ENCODE results near the gene BCAS3.
"Not testable (repeated sequence)": the region's sequence is repeated elsewhere in the genome, so short reads cannot be mapped to it uniquely, and the experiment has no call there.

Gene BCAS3

DNA sequence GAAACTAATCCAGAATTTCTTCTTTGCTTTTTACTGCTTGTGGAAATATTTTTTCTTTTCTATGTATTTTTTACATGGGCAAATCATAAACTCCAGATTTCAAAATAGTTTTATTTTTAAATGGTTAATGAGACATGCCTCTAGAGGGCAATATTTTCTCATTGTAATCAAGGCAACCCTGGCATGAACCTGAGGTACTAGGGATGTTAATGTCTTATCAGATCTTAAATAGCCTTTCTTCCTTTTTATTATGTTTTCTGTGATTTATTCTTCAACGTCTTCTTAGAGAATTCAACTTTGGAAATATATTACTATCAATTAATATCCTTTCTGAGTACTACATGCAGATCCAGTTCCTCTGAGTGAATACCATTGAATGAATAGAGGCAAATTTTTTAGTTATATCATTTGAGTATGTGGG, 324.7 kb downstream of the BCAS3 start:
- no peak for DNase-seq (ENCODE audit: low read depth)

DNA sequence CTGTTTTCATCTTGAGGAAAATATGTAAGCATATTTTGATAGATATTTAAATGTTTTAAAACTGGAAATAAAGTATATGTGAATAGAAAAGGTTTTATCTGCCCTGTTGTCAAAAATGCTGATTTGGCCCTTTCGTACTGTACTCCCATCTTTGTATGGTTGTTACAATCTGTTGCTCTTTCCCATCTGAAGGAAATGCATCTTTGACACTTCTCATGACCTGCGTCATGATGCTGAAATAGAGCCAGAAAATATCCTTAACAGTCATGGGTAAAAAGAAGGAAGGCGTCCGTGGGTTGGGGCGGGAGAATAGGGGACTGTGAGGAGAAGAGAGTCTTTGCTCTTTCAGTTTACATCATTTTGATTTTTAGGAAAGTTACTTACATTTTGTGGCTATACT, 327.7 kb downstream of the BCAS3 start:
- no peak for DNase-seq (ENCODE audit: low read depth)

DNA sequence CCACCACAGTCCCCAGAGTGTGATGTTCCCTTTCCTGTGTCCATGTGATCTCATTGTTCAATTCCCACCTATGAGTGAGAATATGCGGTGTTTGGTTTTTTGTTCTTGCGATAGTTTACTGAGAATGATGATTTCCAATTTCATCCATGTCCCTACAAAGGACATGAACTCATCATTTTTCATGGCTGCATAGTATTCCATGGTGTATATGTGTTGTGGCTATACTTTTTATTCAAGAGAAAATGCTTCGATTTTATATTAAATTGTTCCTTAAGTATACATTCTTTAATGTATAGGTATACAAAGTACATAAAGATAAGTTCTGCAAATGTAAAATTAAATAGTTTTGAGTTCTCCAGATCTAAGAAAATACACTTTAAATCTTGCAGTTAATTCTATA, 328.3 kb downstream of the BCAS3 start:
- not testable (repeated sequence) for DNase-seq (ENCODE audit: low read depth)

DNA sequence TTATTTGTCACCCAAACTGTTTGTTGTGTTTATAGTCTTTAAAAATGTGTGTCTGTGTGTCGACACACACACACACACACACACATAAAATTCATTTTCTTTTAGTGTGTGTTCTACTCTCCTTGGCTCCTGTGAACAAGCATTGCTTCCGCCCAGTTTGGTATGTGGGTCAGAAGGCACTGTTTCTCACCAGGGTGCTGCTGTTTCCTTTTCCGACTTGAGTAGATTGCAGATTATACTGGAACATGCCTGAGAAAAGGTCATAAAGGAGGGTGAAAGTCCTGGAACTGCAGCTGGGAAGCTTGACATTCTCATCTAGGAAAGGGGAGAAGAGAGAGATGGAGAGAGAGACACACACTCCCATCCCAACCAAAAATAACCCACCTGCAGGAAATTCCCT, 330.3 kb downstream of the BCAS3 start:
- DNase-seq (ENCODE audit: low read depth) = no peak

DNA sequence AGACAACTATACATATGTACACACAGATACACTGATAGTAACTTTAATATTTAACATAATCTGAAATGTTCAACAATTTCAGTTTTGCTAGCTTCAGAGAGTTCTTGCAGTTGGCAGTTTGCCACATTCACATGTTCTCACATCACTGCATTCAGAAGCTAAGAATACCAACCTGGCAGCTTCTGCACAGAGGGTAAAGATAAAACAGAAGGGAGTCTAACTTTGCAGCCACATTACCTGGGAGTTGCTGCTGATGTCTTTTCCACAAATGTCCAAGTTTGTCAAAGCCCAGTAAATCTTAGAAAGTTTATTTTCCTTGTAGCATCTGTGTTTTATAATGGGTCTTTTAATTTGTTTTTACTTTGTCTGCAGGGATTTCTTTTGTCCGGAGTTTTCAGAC, 332.0 kb downstream of the BCAS3 start:
- no peak for DNase-seq (ENCODE audit: low read depth)

DNA sequence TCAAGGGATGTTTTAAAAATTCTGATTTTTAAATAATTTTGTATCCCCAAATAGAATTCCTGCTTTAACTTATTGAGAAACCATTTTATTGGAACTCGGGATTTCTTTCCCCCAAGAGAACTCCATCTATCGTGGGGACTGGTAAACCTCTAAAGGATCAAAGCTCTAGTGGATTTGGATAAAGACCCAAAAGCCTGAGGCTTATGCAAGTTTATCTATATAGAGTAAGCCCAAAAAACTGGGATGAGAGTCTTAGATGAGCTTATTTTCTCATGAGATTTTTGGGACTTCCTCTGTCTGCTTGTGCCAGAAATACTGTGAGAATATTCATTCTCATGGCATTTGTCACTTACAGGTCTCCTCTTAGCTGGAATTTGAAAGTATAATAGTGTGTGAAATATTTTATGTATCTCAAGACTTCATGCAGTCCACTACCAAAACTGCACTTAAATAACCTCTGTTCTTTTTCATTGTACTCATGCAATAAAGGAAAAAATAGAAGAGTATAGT, 333.1 kb downstream of the BCAS3 start:
- no peak for DNase-seq (ENCODE audit: low read depth)

DNA sequence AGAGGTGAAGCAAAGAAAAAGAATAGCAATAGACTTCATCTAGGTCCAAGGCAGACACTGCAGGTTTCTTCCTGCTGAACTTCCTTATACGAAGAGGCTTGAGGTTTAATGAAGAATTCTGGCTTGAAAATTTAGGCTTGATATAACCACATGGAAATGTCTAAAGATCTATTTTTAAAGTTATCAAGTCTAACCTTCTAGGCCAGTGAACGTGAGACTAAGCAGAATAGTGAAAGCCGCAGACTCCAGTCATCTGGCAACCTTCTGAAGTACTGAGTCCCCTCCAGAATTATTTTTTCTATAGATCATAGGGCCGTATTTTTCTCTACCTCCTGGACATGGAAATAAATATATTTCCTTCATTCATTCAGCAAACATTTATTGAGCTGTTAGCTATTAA, 333.6 kb downstream of the BCAS3 start:
- DNase-seq (ENCODE audit: low read depth) = no peak

DNA sequence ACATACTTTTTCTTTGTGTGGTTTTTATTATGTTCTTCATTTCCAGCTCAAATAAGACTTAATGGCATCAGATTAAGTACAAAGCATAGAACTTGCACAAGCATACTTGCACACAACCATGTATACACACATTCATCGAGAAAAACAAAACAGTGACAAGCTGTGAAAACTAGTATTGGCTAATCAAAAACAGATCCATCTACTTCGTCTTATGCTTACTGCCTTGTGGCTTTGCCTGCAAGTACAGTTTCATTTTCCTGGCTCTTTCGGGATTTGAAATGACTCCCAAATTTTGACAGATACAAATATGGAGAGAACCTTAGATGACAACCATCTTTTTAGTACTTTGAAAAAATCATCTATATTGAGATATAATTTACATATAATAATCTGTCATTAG, 338.3 kb downstream of the BCAS3 start:
- no peak for DNase-seq (ENCODE audit: low read depth)

DNA sequence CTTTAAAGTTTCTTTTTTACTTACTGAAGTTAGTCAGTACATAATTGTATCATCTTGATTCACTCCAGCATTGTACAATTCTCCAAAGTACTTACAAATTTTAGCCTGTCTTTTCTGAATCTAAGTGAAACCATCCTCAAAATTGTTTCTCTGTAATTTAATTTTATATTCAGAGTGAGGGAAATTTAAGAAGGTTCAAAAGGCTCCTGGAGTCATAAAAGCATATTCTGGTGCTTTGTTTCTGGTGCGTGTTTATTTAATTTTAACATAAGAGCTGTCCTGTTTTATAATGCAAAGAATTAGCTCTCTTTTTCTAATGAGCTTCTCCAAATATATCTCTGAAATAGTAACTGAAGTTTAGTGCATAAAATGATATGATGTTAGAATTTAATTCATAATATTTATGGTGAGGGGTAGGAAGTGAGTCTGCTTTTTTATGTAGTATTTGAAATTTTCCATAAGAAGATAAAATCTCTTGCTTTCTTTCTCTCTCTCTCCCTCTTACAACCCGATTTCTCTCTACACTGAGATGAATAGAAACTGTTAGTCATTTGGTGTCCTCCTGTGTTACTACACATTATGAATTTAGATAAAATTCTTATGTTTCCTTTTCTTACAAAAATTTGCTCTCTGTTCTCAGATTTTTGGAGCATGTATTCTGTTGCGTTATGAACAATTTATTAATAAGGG, 339.8 kb downstream of the BCAS3 start:
- no peak for DNase-seq (ENCODE audit: low read depth)

DNA sequence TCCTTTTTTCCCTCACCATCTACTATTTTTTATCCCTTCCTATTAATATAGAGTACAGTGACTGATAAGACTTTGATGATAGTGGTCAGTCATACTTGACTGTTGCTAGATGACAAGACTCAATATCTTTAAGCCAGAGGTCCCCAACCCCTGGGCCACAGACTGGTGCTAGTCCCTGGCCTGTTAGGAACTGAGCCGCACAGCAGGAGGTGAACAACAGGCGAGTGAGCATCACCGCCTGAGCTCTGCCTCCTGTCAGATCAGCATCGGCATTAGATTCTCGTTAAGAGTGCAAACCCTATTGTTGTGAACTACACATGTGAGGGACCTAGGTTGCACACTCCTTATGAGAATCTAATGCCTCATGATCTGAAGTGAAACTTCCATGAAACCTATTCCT, 341.3 kb downstream of the BCAS3 start:
- no peak for DNase-seq (ENCODE audit: low read depth)

DNA sequence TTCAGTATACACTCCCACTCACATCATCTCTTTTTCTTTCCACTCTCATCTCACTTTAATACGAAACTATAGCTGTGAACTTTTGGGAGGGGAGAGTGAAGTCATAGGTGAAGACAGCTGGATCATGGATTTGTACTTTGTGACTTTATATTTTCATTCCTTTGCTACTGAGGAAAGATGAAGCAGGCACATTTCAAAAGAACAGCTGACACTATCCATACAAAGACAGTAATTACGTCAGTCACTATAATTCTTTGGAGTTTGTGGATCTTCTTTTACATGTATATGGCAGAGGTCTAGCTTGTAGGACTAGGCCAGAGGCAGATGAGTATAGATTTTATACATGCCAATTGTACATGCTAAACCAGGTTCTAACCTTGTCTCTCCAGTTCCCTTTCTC, 346.3 kb downstream of the BCAS3 start:
- no peak for DNase-seq (ENCODE audit: low read depth)

DNA sequence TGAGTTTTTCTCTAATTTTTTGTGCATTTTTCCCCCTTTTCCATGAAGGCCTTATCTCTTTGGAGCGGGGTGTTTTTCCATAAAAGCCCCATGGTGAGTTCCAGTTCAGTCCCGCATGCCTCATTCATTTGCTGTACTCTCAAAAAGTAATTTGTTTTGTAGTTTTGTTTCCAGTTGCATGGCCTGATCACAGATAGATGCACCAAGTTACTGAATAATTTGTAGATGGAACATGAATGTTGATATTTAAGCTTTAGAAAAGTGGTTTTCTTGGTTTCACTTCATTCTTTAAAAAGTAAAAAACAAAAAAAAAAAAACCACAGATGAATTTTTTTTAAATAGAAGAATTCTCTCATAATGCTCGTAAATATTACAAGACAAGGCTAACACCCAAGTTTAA, 349.2 kb downstream of the BCAS3 start:
- DNase-seq (ENCODE audit: low read depth) = no peak

DNA sequence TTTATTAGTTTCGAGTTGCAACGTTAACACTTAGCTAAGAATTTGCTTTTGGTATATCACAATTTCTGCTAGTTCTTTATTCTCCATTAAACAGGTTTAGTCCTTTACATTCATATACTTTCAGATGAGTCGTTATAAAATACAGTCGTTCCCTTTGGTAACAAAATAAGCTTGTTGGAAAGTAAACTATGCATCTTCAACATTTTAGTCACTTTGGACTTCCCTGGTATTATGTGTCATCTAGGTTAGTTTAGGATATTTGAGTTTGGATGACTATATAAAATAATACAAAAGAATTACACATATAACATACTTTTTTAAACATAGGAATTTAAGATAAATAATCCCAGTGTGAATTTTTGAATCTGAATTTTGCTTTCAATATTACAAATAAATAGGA, 351.5 kb downstream of the BCAS3 start:
- no peak for DNase-seq (ENCODE audit: low read depth)

DNA sequence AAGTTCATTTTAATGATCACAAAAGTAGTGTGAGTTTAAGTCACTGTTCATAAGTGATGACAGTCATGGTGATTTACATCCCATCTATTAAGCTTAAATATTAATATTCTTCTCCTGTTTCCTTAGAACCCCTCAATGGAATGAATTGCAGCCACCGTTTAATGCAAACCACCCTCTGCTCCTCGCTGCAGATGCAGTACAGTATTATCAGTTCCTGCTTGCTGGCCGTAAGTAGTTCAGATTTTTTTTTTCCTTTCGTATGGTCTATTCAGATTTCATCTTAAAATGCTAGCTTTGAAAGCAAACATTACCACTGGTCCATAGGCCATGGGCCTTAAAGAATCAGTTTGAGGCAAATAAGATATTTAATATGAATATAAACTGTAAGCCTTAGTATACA, 363.0 kb downstream of the BCAS3 start:
- DNase-seq (ENCODE audit: low read depth) = no peak

DNA sequence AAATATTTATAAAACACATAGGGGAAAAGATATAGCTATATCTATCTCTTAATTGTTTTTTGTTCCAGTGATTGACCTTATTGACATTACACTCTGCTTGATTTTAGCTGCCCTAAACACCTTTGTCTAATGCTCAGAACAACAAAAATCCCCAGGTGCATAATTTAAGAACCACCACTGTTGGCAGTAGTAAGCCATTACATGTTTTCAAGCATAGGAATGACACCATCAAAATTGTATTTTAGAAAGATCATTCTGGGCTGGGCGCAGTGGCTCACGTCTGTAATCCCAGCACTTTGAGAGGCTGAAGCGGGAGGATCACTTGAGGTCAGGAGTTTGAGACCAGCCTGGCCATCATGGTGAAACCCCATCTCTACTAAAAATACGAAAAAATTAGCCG, 364.7 kb downstream of the BCAS3 start:
- DNase-seq (ENCODE audit: low read depth) = not testable (repeated sequence)

DNA sequence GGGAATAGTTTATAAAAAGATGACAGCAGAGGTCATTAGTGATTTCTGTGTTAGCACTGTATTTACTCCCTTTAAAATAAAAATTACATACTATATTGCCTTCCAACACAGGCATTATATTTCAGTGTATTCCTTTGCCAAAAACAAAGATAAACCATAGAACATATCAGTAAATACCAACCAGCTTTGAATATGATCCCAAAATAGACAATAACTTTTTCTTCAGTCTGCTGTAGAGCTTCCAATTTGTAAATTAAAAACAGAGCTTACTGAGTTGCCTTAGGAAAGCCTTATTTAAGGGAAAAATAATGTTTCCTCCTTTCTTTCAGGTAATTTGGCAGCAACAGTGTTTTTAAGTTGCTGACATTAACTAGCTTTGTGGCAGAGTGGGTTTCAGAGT, 369.9 kb downstream of the BCAS3 start:
- no peak for DNase-seq (ENCODE audit: low read depth)

DNA sequence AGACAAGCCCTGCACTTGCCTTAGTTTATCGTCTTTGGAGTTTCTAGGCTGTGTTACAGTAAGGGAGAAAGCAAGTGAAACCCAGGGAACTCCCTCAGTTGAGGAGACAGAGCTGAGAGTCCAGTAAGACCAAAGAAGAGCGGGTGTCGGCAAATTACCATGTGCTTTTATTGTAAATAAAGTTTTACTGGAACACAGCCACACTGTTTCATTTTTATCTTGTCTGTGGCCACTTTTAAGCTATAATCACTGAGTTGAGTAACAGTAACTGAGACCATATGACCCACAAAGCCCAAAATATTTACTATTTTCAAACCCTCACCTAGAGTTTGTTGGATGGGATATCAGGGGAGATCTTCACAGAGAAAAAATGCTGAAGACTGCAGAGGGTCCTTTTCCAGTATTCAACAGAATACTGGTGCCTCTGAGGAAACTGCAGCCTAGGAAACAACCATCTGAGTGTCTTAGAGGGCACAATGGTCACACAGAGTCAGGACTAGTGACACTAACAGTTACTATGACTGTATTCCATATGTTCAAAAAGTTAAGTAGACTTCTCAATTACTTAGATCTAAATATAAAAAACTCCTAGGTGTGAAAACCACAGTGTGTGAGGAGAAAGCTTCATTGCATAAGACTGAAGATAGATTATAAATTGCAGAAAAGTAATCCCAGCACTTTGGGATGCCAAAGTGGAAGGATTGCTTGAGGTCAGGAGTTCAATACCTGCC, 370.9 kb downstream of the BCAS3 start:
- no peak for DNase-seq (ENCODE audit: low read depth)

DNA sequence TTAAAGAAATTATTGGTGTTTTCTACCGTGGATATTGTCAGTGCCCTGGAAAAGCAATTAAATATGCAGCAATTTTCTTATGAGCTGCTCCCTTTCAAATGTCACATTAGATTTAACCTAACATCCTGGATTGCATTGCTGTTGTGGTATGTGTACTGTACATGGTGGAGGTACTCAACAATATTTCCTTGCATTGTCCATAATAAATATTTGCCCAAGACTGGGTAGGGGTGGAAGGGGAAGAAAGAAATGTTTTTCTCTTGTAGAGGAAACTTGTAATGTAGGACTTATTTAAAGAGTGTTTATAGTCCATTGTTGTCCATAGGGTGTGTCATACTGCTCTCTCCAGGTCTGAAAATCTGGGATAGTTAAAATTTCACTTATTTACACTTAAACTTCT, 375.8 kb downstream of the BCAS3 start:
- DNase-seq (ENCODE audit: low read depth) = no peak

DNA sequence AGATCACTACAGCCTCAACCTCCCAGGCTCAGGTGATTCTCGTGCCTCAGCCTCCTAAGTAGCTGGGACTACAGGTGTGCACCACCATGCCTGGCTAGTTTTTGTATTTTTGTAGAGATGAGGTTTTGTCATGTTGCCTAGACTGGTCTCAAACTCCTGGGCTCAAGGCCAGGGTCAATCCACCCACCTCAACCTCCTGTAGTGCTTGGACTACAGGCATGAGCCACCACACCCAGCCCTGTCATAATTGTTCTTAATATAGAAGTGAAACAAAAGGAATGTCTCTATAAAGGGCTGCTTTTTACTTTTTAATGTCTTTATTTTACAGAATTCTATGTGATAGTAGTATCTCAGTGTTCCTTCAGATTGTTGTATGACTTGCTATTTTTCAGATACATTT, 376.8 kb downstream of the BCAS3 start:
- DNase-seq (ENCODE audit: low read depth) = no peak

DNA sequence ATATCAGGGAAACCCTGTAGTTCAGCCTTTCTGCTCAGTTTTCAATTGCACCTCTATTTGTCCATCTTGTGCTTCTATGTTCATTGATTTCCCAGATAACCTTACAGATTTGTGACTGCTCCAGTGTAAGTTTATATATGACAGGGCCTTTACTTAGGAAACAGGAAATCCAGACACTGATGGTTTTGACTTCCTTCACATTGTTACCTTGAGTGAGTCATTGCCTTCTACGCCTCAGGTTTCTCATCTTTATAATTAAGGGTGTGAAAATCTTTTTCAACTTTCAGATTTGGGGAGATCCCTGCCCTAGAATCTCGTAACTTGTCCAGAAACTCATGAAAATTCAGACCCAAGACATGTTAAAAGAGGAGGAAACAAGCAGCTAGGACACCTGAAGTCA, 379.6 kb downstream of the BCAS3 start:
- DNase-seq (ENCODE audit: low read depth) = no peak

DNA sequence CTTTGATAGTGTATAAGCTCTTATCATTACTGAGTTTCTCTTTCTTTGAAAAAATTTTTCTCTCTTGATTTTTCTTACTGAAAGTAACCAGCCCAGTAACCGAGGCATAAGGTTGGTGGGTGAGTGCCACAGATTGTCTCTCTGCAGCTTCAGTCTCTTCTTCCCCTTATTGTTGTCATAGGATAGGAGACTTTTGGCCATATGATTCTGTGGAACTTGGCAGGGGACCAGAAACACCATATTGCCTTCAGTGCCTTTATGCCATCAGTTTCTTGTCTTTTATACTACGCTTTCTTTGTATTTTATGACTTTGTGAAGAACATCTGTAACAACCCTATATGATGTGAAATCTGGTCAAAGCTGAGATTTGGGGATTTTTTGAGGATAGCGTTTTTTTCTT, 380.4 kb downstream of the BCAS3 start:
- no peak for DNase-seq (ENCODE audit: low read depth)

DNA sequence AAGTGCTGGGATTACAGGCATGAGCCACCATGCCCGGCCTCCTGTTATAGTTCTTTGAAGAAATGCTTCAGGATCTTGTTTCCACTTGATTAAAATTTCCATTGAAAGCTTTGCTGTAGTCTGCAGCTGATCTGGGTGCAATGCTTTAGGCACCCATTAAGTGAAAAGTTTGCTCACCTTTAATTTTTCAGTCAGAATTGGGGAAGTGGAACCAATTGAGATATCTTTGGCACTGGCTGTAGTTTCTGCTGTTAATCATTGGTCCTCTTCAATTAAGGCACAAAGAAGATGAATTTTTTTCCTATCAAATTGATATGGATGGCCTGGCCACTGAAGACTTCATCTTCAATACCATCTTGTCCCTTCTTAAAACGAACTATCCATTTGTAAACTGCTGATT, 385.9 kb downstream of the BCAS3 start:
- DNase-seq (ENCODE audit: low read depth) = no peak

DNA sequence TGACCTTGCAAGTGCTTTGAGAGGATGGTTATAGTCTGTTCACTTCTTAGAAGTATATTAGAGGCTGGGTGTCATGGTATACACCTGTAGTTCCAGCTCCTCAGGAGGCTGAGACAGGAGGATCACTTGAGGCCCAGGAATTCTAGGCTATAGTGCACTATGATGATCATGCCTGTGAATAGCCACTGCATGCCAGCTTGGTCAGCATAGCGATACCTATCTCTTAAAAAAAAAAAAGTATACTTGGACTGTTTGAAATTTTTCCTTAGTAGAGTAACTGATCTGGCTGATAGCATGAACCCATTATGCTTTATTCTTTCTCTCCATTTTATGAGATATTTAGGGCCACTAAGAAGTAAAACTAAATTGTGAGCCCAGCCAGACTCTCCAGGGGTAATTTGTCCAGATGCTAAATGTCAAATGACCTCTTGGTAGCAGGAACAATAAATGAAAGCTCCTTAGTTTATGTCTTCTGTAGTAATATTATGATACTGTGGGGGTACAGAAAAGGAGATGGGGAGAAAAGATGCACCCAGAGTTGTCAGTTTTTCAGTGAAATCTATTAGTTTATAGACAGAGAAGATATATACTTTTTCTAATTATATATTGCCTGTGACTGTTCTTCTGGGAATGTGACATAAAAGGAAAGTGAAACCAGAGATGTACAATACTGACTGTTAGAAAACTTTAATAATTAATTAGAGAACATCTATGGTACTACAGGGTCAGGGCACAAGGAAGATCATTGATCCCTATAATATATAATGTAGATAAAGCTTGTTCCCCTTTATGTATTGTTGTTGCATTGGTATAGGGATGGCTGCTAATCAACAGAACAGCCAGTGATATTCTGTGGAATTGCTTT, 386.7 kb downstream of the BCAS3 start:
- DNase-seq (ENCODE audit: low read depth) = no peak

Data from activated gamma-delta T cell treated with anti-CD3 and anti-CD28 coated beads, Interleukin-2, amount 50 U/mL, for 16 hours (primary cell).